ENCODE data around the gene ALCAM.
"Not testable (repeated sequence)": the region's sequence is repeated elsewhere in the genome, so short reads cannot be mapped to it uniquely, and the experiment has no call there.

The ALCAM gene

DNA sequence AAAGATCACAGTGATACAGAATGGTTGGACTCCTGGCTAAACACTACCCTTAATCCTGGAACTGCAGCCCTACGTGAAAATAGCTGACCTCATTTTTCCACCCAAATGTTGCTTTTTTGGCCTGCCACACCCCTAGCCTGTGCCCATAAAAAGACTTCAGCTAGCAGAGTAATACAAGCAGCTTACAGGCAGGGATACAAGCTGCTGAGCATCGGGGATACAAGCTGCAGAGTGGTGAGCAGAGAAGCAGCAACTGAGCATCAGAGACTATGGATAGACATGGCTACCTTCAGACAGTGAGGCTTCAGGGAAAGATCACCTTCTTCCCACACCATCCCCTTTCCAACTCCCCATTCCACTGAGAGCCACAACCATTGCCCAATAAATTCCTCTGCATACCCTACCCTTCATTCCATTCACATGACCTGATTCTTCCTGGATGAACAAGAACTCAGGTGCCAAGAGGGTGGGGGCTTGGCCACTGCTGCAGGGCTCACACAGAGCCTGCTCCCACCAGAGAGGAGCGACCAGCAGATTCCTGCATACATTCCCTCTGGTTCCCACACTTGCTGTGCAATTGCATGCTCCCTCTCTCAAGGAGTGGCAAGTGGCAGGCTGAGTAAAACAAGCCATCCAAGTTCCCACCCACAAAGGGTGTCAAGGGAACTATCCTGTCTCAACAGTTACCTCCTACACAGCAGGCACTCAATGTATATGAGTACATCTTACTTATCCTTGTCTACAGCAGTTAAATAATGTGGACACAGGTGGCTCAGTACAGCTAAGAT lies 217.5 kb downstream of the ALCAM start:
- H3K4me1 ChIP-seq (ENCODE audit: control insufficient read depth, insufficient read depth, low read length), result no peaks in the 10 kb centered on the region
- H3K4me3 ChIP-seq (ENCODE audit: low read depth, low read length), result no peak overlapping the region
- no peak overlapping the region for H3K27ac ChIP-seq (ENCODE audit: low read depth, low read length)
- no peaks in the 10 kb centered on the region for H3K27me3 ChIP-seq (ENCODE audit: control insufficient read depth, insufficient read depth, low read length)
- 0 out of 2 replicates have a peak, but pooled peaks cover 2% of the 10 kb centered on the region for H3K9me3 ChIP-seq (ENCODE audit: control insufficient read depth, insufficient read depth, low read depth, low read length)
- H3K36me3 ChIP-seq (ENCODE audit: control insufficient read depth, insufficient read depth, low read length), result no peaks in the 10 kb centered on the region
- no peak overlapping the region for H3K9ac ChIP-seq (ENCODE audit: low read length)

DNA sequence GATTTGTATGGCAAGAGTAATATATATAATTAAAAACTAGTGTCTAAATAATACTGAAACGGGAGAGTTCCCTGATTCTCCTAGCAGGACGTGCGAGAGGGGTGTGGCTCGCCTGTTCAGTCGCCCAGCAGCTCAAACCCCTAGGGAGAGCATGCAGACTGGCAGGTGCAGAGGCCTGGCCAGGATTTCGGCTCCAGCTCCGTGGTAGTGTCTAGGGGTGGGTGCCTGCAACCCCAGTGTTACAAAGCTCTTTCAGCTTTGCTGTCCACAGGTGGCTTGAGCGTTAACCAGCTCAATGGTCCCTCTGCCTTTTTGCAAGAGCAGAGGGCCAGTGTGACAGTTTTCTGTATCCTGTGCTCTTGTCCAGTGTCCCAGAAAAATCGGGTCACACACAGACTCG lies 226.6 kb downstream of the ALCAM start:
- no peak overlapping the region for H3K9ac ChIP-seq (ENCODE audit: low read length)
- no peaks in the 10 kb centered on the region for H3K4me1 ChIP-seq (ENCODE audit: control insufficient read depth, insufficient read depth, low read length)
- no peaks in the 10 kb centered on the region for H3K9me3 ChIP-seq (ENCODE audit: control insufficient read depth, insufficient read depth, low read depth, low read length)
- no peaks in the 10 kb centered on the region for H3K27me3 ChIP-seq (ENCODE audit: control insufficient read depth, insufficient read depth, low read length)
- H3K36me3 ChIP-seq (ENCODE audit: control insufficient read depth, insufficient read depth, low read length), result no peaks in the 10 kb centered on the region
- H3K27ac ChIP-seq (ENCODE audit: low read depth, low read length), result no peak overlapping the region
- H3K4me3 ChIP-seq (ENCODE audit: low read depth, low read length), result no peak overlapping the region

DNA sequence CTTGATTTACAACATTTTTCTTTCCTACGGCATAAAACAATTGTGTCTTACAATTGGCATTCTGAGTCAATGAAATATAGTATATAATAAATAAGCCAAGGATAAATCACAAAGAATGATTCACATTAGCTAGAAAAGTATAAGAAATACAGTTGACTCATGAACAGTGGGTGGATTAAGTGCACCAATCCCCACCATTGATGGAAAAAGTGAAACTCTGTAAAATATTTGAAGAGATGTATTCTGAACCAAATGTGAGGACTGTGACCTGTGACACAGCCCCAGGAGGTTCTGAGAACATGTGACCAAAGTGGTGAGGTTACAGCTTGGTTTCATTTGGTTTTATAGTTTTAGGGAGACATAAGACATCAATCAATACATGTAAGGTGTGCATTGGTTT lies 227.5 kb downstream of the ALCAM start:
- no peak overlapping the region for H3K27ac ChIP-seq (ENCODE audit: low read depth, low read length)
- no peaks in the 10 kb centered on the region for H3K4me1 ChIP-seq (ENCODE audit: control insufficient read depth, insufficient read depth, low read length)
- H3K36me3 ChIP-seq (ENCODE audit: control insufficient read depth, insufficient read depth, low read length), result no peaks in the 10 kb centered on the region
- no peak overlapping the region for H3K9ac ChIP-seq (ENCODE audit: low read length)
- H3K9me3 ChIP-seq (ENCODE audit: control insufficient read depth, insufficient read depth, low read depth, low read length), result no peaks in the 10 kb centered on the region
- H3K27me3 ChIP-seq (ENCODE audit: control insufficient read depth, insufficient read depth, low read length), result no peaks in the 10 kb centered on the region
- H3K4me3 ChIP-seq (ENCODE audit: low read depth, low read length), result no peak overlapping the region

DNA sequence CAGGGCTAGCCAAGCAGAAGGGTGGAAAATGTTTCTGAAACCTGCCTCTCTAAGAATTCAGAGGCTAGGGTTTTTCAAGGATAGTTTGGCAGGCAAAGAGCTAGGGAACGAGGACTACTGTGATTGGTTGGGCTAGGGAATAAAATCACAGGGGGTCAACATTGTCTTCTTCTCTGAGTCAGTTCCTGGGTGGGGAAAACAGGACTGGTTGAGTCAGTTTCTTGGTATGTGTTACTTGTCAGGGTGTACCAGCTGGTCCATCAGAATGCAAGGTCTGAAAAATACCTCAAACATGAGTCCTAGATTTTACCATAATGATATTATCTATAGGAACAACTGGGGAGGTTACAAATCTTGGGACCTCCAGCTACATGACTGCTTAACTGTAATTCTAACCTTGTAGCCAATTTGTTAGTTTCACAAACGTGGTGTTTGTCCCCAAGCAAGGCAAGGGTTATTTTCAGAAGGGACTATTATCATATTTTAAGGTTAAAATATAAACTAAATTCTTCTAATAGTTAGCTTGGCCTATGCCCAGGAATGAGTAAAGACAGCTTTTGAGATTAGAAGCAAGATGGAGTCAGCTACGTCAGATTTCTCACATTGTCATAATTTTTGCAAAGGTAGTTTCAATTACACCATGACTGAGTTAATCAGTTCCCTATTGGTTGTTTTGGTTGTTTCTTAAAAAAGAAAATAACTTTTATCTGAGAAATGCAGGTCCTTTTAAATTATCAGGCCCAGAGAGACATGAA lies 231.5 kb downstream of the ALCAM start:
- no peaks in the 10 kb centered on the region for H3K36me3 ChIP-seq (ENCODE audit: control insufficient read depth, insufficient read depth, low read length)
- H3K9me3 ChIP-seq (ENCODE audit: control insufficient read depth, insufficient read depth, low read depth, low read length), result no peaks in the 10 kb centered on the region; the same call in 1 of the 2 replicates
- H3K9ac ChIP-seq (ENCODE audit: low read length), result no peak overlapping the region
- H3K4me1 ChIP-seq (ENCODE audit: control insufficient read depth, insufficient read depth, low read length), result no peaks in the 10 kb centered on the region
- no peaks in the 10 kb centered on the region for H3K27me3 ChIP-seq (ENCODE audit: control insufficient read depth, insufficient read depth, low read length)
- H3K27ac ChIP-seq (ENCODE audit: low read depth, low read length), result no peak overlapping the region
- H3K4me3 ChIP-seq (ENCODE audit: low read depth, low read length), result no peak overlapping the region

- H3K4me1 ChIP-seq (ENCODE audit: control insufficient read depth, insufficient read depth, low read length), result no peaks in the 10 kb centered on the region
- no peaks in the 10 kb centered on the region for H3K27me3 ChIP-seq (ENCODE audit: control insufficient read depth, insufficient read depth, low read length)
- H3K36me3 ChIP-seq (ENCODE audit: control insufficient read depth, insufficient read depth, low read length), result no peaks in the 10 kb centered on the region
- no peak overlapping the region for H3K27ac ChIP-seq (ENCODE audit: low read depth, low read length)
- no peak overlapping the region for H3K9ac ChIP-seq (ENCODE audit: low read length)
- H3K9me3 ChIP-seq (ENCODE audit: control insufficient read depth, insufficient read depth, low read depth, low read length), result no peaks in the 10 kb centered on the region; the same call in 1 of the 2 replicates
- H3K4me3 ChIP-seq (ENCODE audit: low read depth, low read length), result no peak overlapping the region
These were observed 232.6 kb downstream of the ALCAM start for GRCh38 chr3:105599350-105599749.

DNA sequence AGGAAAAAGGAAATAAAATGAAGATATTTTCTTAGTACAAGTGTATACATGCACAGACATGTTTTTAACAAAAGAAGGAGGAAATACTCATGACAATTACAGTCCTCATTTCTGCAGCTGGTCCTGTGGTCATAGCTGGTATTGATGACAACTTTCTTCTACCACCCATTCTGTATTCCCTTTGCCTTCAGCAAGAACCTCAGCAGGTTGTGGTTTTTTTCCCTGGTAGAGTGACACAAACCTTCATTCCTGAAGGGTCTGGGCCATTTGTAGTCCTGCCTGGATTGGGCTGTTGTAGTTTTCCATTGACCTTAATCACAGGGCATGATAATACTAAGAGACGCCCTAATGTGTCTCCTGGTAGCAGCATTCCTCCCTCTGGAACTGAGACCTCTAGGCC lies 235.0 kb downstream of the ALCAM start:
- not testable (repeated sequence) for H3K9ac ChIP-seq (ENCODE audit: low read length); H3K36me3 ChIP-seq (ENCODE audit: control insufficient read depth, insufficient read depth, low read length); H3K9me3 ChIP-seq (ENCODE audit: control insufficient read depth, insufficient read depth, low read depth, low read length); H3K4me3 ChIP-seq (ENCODE audit: low read depth, low read length); H3K4me1 ChIP-seq (ENCODE audit: control insufficient read depth, insufficient read depth, low read length); H3K27me3 ChIP-seq (ENCODE audit: control insufficient read depth, insufficient read depth, low read length); H3K27ac ChIP-seq (ENCODE audit: low read depth, low read length)

- not testable (repeated sequence) for H3K4me3 ChIP-seq (ENCODE audit: low read depth, low read length); H3K9ac ChIP-seq (ENCODE audit: low read length); H3K27me3 ChIP-seq (ENCODE audit: control insufficient read depth, insufficient read depth, low read length); H3K36me3 ChIP-seq (ENCODE audit: control insufficient read depth, insufficient read depth, low read length); H3K9me3 ChIP-seq (ENCODE audit: control insufficient read depth, insufficient read depth, low read depth, low read length); H3K27ac ChIP-seq (ENCODE audit: low read depth, low read length); H3K4me1 ChIP-seq (ENCODE audit: control insufficient read depth, insufficient read depth, low read length)
These were observed 235.6 kb downstream of the ALCAM start for GRCh38 chr3:105602286-105602685.

GRCh38 chr3:105603516-105603915 lies 236.8 kb downstream of the ALCAM start:
- not testable (repeated sequence) for H3K9ac ChIP-seq (ENCODE audit: low read length); H3K27me3 ChIP-seq (ENCODE audit: control insufficient read depth, insufficient read depth, low read length); H3K4me1 ChIP-seq (ENCODE audit: control insufficient read depth, insufficient read depth, low read length); H3K36me3 ChIP-seq (ENCODE audit: control insufficient read depth, insufficient read depth, low read length); H3K27ac ChIP-seq (ENCODE audit: low read depth, low read length); H3K4me3 ChIP-seq (ENCODE audit: low read depth, low read length); H3K9me3 ChIP-seq (ENCODE audit: control insufficient read depth, insufficient read depth, low read depth, low read length)

DNA sequence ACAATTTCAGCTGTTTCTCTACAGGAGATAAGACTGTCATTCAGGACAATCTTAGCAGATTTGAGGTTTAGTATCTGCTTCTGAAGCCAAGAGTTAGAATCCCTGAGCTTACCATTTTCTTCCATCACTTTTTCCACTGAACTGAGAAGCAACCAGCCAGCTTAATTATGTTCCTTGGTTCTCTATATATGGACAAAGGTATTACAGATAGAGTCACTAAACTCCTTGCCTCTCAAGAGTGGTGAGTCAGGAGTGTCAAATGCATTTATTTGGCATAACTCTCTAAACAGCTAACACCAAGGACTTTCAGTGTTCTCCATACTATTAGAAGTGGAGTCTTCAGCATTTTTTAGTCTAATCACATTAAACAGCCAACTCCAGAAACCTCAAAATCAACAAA lies 239.3 kb downstream of the ALCAM start:
- H3K9me3 ChIP-seq (ENCODE audit: control insufficient read depth, insufficient read depth, low read depth, low read length), result no peaks in the 10 kb centered on the region; the same call in 1 of the 2 replicates
- H3K4me1 ChIP-seq (ENCODE audit: control insufficient read depth, insufficient read depth, low read length), result no peaks in the 10 kb centered on the region; the same call in 1 of the 2 replicates
- no peaks in the 10 kb centered on the region for H3K27me3 ChIP-seq (ENCODE audit: control insufficient read depth, insufficient read depth, low read length)
- H3K9ac ChIP-seq (ENCODE audit: low read length), result no peak overlapping the region
- no peak overlapping the region for H3K4me3 ChIP-seq (ENCODE audit: low read depth, low read length)
- H3K36me3 ChIP-seq (ENCODE audit: control insufficient read depth, insufficient read depth, low read length), result no peaks in the 10 kb centered on the region
- H3K27ac ChIP-seq (ENCODE audit: low read depth, low read length), result no peak overlapping the region

- H3K27me3 ChIP-seq (ENCODE audit: control insufficient read depth, insufficient read depth, low read length), result no peaks in the 10 kb centered on the region
- H3K36me3 ChIP-seq (ENCODE audit: control insufficient read depth, insufficient read depth, low read length), result no peaks in the 10 kb centered on the region
- no peaks in the 10 kb centered on the region; the same call in 1 of the 2 replicates for H3K9me3 ChIP-seq (ENCODE audit: control insufficient read depth, insufficient read depth, low read depth, low read length)
- peak overlapping the region; percentile 58 for H3K4me3 ChIP-seq (ENCODE audit: low read depth, low read length)
- H3K27ac ChIP-seq (ENCODE audit: low read depth, low read length), result no peak overlapping the region
- H3K4me1 ChIP-seq (ENCODE audit: control insufficient read depth, insufficient read depth, low read length), result peaks cover 17% of the 10 kb centered on the region
- no peak overlapping the region for H3K9ac ChIP-seq (ENCODE audit: low read length)
These were observed 241.9 kb downstream of the ALCAM start for GRCh38 chr3:105608623-105609022.

DNA sequence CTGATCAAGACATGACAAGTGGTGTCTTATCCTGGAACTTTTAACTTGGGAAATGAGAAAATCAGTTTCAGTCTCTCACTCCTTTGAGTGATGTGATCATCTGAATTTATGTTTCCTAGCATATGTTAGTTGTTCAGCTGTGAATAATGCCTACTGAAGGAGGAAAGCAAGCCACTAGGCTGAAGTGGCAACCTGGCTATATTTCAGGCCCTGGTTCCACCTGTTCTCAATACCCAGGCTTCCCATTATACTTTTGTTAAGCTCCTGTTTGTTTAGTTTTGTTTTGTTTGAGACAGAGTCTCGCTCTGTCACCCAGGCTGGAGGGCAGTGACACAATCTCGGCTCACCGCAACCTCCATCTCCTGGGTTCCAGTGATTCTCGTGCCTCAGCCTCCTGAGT lies 243.8 kb downstream of the ALCAM start:
- no peak overlapping the region for H3K4me3 ChIP-seq (ENCODE audit: low read depth, low read length)
- peaks cover 17% of the 10 kb centered on the region for H3K4me1 ChIP-seq (ENCODE audit: control insufficient read depth, insufficient read depth, low read length)
- no peaks in the 10 kb centered on the region; the same call in 1 of the 2 replicates for H3K9me3 ChIP-seq (ENCODE audit: control insufficient read depth, insufficient read depth, low read depth, low read length)
- H3K27me3 ChIP-seq (ENCODE audit: control insufficient read depth, insufficient read depth, low read length), result no peaks in the 10 kb centered on the region
- no peak overlapping the region for H3K27ac ChIP-seq (ENCODE audit: low read depth, low read length)
- no peak overlapping the region for H3K9ac ChIP-seq (ENCODE audit: low read length)
- H3K36me3 ChIP-seq (ENCODE audit: control insufficient read depth, insufficient read depth, low read length), result no peaks in the 10 kb centered on the region
